ENCODE data around the gene S100A4.
A peak's percentile ranks its signal among the peaks of the same experiment; 100 is the strongest.

Gene S100A4

DNA sequence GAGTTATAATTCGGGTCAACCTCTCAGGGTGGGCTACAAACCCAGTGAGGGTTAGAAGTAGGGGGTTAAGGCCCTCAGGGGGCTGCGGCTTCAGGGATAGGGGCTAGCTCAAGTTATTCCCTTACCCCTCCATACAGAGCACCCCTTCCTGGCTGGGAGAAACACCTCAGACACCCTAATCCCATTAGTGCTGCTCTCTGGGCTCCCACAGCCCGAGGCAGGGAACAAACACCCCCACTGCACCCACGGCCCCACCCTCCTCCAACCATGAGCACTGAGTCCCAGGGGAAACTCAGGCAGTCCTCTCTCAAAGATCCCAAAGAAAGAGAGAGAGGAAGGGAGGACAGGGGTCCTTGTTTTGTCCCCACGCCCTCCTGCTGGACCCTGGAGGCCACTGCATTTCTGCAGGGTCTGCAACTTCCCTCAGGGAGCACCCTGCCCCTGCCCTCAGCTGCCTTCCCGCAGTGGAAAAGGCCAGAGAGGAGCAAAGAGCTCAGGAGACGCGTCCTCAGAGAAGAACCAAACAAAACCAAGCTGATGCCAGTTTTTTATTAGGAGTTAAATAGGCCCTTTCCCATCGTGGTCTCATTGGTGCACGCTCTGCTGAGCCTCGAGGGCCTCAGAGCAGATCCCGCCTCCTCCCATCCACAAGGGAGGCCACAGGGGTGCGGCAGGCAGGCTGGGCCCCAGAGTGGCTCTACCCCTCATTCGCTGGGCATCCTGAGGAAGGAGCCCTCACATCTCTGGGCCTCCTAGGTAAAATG lies 1.4 kb upstream of the S100A4 start:
- no peak overlapping the region for H3K4me3 ChIP-seq (ENCODE audit: low read depth, low read length)
- CTCF ChIA-PET = interaction anchor here (1.7 to 9.1 kb wide), 3 partner anchors 14 to 24 kb away, joined by 4 to 92 read pairs (median 80); partner anchors contain the start of gene S100A6
- TF ChIP-seq CTCF (IDR thresholded peaks at IDR 0.05; ENCODE audit: insufficient read depth, low read length, missing control alignments) = no peak
- POLR2A ChIA-PET = interaction anchor here (0.6 to 5.0 kb wide), 2 partner anchors 13 to 1510 kb away, joined by 3 to 128 read pairs; partner anchors contain the start of genes S100A11 and S100A6
- no peak for DNase-seq (ENCODE audit: low read depth, low spot score)

GRCh38 chr1:153546371-153546770 lies 765 bp upstream of the S100A4 start:
- DNase-seq (ENCODE audit: low read depth, low spot score) = no peak
- ChIA-PET POLR2A (interaction anchor here (2.5 to 5.0 kb wide), 3 partner anchors 12 to 22 kb away, joined by 13 to 128 read pairs (median 28); partner anchors contain the start of genes S100A2 and S100A6), CTCF (interaction anchor here (1.7 to 7.1 kb wide), 2 partner anchors 13 to 18 kb away, joined by 4 to 80 read pairs; partner anchors contain the start of gene S100A6)
- no peak for TF ChIP-seq CTCF (IDR thresholded peaks at IDR 0.05; ENCODE audit: insufficient read depth, low read length, missing control alignments)
- H3K4me3 ChIP-seq (ENCODE audit: low read depth, low read length) = no peak overlapping the region; the same call in 1 of the 2 replicates

GRCh38 chr1:153544453-153545066 lies 1.0 kb downstream of the S100A4 start:
- peak overlapping the region; percentile 56 for H3K4me3 ChIP-seq (ENCODE audit: low read depth, low read length)
- CTCF ChIA-PET = interaction anchor here (0.9 to 7.1 kb wide), 12 partner anchors 11 to 133 kb away, joined by 3 to 80 read pairs (median 8); partner anchors contain the start of genes CHTOP, S100A13 and S100A6
- POLR2A ChIA-PET = interaction anchor here (0.7 to 5.0 kb wide), 7 partner anchors 11 to 89 kb away, joined by 3 to 128 read pairs (median 8); partner anchors contain the start of genes CHTOP, S100A13, S100A16 and S100A2
- no peak for DNase-seq (ENCODE audit: low read depth, low spot score)
- TF ChIP-seq CTCF (IDR thresholded peaks at IDR 0.05; ENCODE audit: insufficient read depth, low read length, missing control alignments) = no peak

DNA sequence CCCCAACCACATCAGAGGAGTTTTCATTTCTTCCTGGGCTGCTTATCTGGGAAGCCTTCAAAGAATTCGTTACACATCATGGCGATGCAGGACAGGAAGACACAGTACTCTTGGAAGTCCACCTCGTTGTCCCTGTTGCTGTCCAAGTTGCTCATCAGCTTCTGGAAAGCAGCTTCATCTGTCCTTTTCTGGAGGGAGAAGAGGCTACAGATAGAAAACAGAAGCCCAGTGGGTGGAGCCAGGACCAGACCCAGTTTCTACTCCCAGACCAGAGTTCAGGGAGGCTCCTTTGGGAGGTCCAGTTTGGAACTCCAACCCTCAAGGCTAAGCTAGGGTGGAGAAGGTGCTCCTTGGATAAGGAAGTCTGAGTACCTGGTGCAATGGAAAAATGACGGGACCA lies 1.9 kb downstream of the S100A4 start:
- no peak for DNase-seq (ENCODE audit: low read depth, low spot score)
- H3K4me3 ChIP-seq (ENCODE audit: low read depth, low read length) = peak overlapping the region; percentile 15
- TF ChIP-seq CTCF (IDR thresholded peaks at IDR 0.05; ENCODE audit: insufficient read depth, low read length, missing control alignments) = no peak
- ChIA-PET CTCF (interaction anchor here (1.0 to 7.1 kb wide), 10 partner anchors 10 to 78 kb away, joined by 3 to 80 read pairs (median 10); partner anchors contain the start of gene S100A6), POLR2A (interaction anchor here (1.1 to 5.0 kb wide), 5 partner anchors 10 to 84 kb away, joined by 3 to 128 read pairs (median 13); partner anchors contain the start of genes S100A13, S100A2 and S100A6)

DNA sequence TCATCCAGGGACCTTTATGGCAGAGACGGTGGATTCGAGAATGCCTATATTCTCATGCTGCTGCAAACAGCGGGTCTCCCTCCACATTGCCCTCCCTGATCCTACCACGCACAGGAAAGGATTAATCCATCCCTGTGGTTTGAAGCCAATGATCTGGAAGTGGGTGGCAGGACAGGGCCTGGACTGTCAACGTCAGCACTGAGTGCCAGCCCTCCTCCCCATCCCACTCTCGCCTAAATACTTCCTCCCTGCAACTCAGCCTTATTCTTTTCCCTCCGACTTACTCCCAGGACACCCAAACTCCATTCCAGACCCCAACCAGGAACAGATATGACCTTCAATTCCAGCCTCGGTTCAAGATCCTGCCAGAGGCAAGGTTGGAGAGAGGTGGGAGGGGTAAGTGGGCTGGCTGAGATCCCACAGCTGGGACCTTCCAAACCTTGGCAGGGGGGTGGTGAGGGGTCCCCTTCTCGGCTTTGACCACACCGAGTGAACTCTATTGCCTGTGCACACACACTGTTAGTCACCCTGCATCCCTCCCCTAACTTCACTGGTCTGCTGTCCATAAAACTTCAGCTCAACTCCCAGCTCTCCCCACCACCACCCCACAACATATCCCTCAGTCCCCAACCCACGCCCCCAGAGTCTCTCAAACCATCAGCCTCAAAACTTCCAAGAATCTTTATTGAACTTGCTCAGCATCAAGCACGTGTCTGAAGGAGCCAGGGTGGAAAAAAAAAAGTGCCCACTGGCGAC lies 2.5 kb downstream of the S100A4 start:
- ChIA-PET CTCF (interaction anchor here (1.0 to 7.1 kb wide), 6 partner anchors 10 to 74 kb away, joined by 3 to 80 read pairs (median 10); partner anchors contain the start of gene S100A6), POLR2A (interaction anchor here (1.1 to 5.0 kb wide), 3 partner anchors 9 to 84 kb away, joined by 5 to 128 read pairs (median 5); partner anchors contain the start of genes S100A13 and S100A6)
- no peak for DNase-seq (ENCODE audit: low read depth, low spot score)
- TF ChIP-seq CTCF (IDR thresholded peaks at IDR 0.05; ENCODE audit: insufficient read depth, low read length, missing control alignments) = no peak
- no peak overlapping the region; the same call in 1 of the 2 replicates for H3K4me3 ChIP-seq (ENCODE audit: low read depth, low read length)

Measured in AG04449 (cell line).